ENCODE results near the gene NRARP.

NRARP gene

DNA sequence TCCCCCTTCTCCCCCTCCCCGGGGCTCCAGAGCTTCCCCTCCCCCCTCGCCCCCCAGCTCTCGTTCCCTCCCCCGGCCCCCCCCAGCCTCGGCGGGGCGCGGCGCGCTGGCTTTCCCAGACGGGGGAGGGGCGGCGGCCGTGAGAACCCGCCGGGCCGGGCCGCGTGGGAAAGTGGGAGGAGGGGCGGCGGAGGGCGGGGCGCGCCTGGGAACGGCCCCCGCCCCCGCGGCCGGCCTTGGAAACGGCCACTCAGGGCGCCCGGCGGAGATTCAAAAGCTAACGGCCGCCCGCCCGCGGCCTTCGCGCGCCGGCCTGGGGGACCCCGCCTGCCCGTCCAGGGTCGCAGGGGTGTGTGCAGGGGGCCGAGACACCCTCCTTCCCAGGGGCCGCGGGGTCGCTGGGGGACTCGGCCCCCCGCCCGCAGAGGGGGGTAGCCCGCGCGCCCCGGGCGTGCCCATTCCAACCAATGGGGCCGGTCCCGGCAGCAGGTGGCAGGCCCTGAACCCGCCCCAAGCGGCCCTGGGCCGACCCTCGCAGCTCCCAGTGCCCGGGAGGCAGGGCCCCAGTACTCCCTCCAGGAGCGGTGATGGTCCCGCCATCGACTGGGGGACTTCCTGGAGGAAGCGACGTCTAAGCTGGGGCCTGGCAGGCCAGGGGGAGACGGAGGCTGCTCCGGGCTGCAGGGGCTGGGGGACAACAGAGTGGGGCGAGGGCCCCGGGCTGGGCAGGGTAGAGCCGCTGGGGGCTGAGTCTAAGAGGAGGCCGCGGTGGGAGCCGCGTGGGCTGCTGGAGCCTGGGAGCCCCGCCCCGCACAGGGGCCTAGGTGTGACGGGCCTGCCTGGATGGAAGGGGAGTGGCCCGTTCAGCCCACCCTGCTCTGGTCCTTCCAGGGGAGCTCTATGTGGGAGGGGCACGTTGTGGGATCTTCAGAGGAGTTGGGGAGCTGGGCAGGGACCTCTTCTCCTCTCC, 14.2 kb upstream of the NRARP start:
- H3K9ac ChIP-seq (ENCODE audit: low read length): peak overlapping the region; percentile 94

GRCh38 chr9:137315581-137316011, 13.5 kb upstream of the NRARP start:
- no peaks in the 10 kb centered on the region for H3K79me2 ChIP-seq (ENCODE audit: low read length)
- peak overlapping the region; percentile 87 for H3K4me3 ChIP-seq (ENCODE audit: low read length)
- peaks cover 27% of the 10 kb centered on the region for H3K4me1 ChIP-seq (ENCODE audit: low read length)
- H3K9ac ChIP-seq (ENCODE audit: low read length): peak overlapping the region; percentile 94
- H3K9me3 ChIP-seq (ENCODE audit: insufficient read depth, low read length): no peaks in the 10 kb centered on the region
- TF ChIP-seq EZH2phosphoT487 (IDR thresholded peaks at IDR 0.05; ENCODE audit: low read depth): no peak
- TF ChIP-seq, protein P1, sequence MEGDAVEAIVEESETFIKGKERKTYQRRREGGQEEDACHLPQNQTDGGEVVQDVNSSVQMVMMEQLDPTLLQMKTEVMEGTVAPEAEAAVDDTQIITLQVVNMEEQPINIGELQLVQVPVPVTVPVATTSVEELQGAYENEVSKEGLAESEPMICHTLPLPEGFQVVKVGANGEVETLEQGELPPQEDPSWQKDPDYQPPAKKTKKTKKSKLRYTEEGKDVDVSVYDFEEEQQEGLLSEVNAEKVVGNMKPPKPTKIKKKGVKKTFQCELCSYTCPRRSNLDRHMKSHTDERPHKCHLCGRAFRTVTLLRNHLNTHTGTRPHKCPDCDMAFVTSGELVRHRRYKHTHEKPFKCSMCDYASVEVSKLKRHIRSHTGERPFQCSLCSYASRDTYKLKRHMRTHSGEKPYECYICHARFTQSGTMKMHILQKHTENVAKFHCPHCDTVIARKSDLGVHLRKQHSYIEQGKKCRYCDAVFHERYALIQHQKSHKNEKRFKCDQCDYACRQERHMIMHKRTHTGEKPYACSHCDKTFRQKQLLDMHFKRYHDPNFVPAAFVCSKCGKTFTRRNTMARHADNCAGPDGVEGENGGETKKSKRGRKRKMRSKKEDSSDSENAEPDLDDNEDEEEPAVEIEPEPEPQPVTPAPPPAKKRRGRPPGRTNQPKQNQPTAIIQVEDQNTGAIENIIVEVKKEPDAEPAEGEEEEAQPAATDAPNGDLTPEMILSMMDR (IDR thresholded peaks at IDR 0.05; ENCODE audit: low read depth, low read length): no peak
- H3K36me3 ChIP-seq (replicated peaks; ENCODE audit: low read depth, low read length): no peaks in the 10 kb centered on the region
- H2AFZ ChIP-seq (ENCODE audit: low read depth, low read length): no peak overlapping the region; the same call in 1 of the 2 replicates
- H4K20me1 ChIP-seq (ENCODE audit: insufficient read depth, low read length): no peaks in the 10 kb centered on the region
- H3K27me3 ChIP-seq (ENCODE audit: low read depth, low read length): no peaks in the 10 kb centered on the region
- no peak overlapping the region for H3K27ac ChIP-seq (ENCODE audit: low read length)
- H3K4me2 ChIP-seq (ENCODE audit: low read length): peak overlapping the region; percentile 95

More for the DNA sequence above, 14.2 kb upstream of the NRARP start:
- Histone ChIP-seq H3K4me3 (ENCODE audit: low read length) (peak overlapping the region; percentile 87), H3K36me3 (replicated peaks; ENCODE audit: low read depth, low read length) (no peaks in the 10 kb centered on the region), H3K4me1 (ENCODE audit: low read length) (peaks cover 27% of the 10 kb centered on the region), H3K4me2 (ENCODE audit: low read length) (peak overlapping the region; percentile 95), H4K20me1 (ENCODE audit: insufficient read depth, low read length) (no peaks in the 10 kb centered on the region), H3K9me3 (ENCODE audit: insufficient read depth, low read length) (no peaks in the 10 kb centered on the region), H3K27ac (ENCODE audit: low read length) (peak overlapping the region; percentile 53), H2AFZ (ENCODE audit: low read depth, low read length) (0 out of 2 replicates have a peak overlapping the region, but pooled peaks have one; percentile 14), H3K27me3 (ENCODE audit: low read depth, low read length) (no peaks in the 10 kb centered on the region), H3K79me2 (ENCODE audit: low read length) (no peaks in the 10 kb centered on the region)
- no peak for TF ChIP-seq EZH2phosphoT487 (IDR thresholded peaks at IDR 0.05; ENCODE audit: low read depth)
- TF ChIP-seq, protein P1 (IDR thresholded peaks at IDR 0.05; ENCODE audit: low read depth, low read length): no peak

- H3K27me3 ChIP-seq (ENCODE audit: low read depth, low read length): no peaks in the 10 kb centered on the region
- H3K4me1 ChIP-seq (ENCODE audit: low read length): peaks cover 26% of the 10 kb centered on the region
- no peak overlapping the region for H3K27ac ChIP-seq (ENCODE audit: low read length)
- H3K36me3 ChIP-seq (replicated peaks; ENCODE audit: low read depth, low read length): no peaks in the 10 kb centered on the region
- H3K79me2 ChIP-seq (ENCODE audit: low read length): no peaks in the 10 kb centered on the region
- TF ChIP-seq, protein P1 (IDR thresholded peaks at IDR 0.05; ENCODE audit: low read depth, low read length): no peak
- TF ChIP-seq EZH2phosphoT487 (IDR thresholded peaks at IDR 0.05; ENCODE audit: low read depth): no peak
- H3K4me2 ChIP-seq (ENCODE audit: low read length): peak overlapping the region; percentile 95
- H3K9me3 ChIP-seq (ENCODE audit: insufficient read depth, low read length): no peaks in the 10 kb centered on the region
- peak overlapping the region; percentile 87 for H3K4me3 ChIP-seq (ENCODE audit: low read length)
- H2AFZ ChIP-seq (ENCODE audit: low read depth, low read length): no peak overlapping the region
- H4K20me1 ChIP-seq (ENCODE audit: insufficient read depth, low read length): no peaks in the 10 kb centered on the region
- peak overlapping the region; percentile 94 for H3K9ac ChIP-seq (ENCODE audit: low read length)
Observed at GRCh38 chr9:137314561-137315560, 12.8 kb upstream of the NRARP start.
